Measurements from ENCODE around the gene BCAR3.

The BCAR3 gene

DNA sequence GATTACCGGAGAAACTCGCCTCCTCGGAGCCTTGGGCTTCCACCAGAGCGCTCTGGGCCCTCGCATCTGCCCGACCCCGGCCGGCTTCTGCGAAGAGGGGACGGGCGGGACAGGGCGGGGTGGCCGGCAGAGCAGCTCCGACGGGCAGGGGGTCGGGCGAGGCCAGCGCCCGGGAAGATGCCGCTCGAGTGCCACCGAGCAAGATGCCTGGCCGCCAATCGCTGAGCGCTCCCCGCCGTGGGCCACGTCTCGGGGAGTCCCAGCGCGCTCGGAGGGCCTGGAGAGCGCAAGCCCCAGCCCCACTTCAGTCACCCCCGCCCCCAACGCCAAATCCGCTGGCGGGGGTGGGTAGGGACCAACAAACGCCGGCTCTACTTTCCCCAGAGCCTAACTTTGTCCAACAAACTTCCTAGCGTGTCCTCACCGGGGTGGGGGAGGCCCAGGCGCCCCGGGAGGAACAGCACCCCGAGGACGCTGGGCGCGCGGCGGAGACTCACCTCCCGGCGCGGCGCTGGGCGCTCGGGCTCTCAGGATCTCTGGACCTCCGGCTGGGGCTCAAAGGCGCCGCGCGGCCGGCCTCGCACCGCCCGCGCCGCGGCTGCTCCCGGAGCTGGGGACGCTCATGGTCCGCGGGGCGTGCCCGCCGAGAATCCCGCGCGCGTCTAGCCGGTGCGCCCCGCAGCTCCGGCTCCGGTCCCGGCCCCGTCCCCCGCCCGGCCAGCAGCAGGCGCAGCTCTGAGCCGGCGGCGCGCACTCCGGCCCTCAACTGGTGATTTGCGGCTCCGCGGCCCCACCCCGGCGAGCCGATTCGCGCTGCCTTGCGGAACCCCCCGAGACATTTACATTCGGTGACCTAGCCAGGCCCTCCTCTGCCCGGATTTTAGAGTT, at the start of gene BCAR3:
Gene BCAR3, minus strand, starts transcription at position 737 of the 888 bp plus-strand sequence. CDS start 6,907 bp downstream, outside the sequence.
- DNase-seq, result no peak

DNA sequence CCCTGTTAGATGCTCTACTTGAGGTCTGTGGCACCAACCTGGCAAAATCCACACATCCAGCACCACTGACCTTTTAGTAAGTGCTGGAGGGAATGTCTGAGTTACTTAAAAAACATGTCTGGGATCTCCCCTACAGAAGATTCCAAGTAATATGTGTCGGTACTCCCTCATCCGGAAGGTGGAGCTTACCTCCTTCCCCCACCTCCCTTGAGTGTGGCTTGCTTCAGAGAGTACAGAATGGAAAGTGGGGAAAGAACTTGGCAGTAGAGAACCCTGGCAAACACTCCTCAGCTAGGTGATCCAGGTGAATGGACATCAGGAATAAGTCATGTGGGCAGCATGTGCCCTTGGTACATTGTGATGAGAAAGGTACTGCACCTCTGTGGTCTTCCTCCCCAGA, 49.0 kb upstream of the BCAR3 start:
- DNase-seq, result no peak

DNA sequence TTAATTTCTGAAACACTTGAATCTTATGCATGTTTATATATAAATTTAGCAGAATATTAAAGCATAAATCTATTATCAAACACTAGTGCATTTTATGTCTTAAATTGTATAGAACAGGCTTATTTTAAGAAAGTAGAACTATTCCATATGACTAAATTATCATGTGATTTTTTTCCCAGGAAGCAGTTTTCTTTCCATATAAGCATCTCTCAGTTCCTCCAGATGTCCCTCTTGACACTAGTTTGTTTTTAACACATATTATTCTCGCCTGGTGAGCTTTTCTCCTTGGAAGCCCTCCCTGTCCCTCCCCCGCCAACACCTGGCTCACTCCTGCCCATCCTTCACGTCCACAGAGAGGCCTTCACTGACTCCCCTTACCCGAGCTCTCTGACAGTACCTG, 48.3 kb upstream of the BCAR3 start:
- no peak for DNase-seq

DNA sequence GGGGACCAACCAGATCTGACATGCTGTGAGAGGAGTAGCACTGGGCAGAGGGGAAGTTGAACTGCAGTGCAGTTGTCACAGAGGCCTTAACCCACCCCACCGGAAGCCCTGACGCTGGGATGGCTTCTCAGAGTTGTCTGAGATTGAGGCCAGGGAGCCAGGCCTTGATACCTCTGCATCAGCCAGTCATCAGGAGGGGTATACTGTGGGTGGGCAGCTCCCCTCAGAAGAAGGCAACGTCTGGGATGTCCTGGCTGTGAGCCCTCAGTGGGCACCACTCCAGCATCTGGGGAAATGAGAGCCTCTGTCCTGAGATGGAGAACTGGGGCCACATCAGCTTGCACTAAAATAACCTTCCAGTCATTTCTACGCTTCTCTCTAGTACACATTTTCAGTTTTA, 47.9 kb upstream of the BCAR3 start:
- DNase-seq, result no peak

DNA sequence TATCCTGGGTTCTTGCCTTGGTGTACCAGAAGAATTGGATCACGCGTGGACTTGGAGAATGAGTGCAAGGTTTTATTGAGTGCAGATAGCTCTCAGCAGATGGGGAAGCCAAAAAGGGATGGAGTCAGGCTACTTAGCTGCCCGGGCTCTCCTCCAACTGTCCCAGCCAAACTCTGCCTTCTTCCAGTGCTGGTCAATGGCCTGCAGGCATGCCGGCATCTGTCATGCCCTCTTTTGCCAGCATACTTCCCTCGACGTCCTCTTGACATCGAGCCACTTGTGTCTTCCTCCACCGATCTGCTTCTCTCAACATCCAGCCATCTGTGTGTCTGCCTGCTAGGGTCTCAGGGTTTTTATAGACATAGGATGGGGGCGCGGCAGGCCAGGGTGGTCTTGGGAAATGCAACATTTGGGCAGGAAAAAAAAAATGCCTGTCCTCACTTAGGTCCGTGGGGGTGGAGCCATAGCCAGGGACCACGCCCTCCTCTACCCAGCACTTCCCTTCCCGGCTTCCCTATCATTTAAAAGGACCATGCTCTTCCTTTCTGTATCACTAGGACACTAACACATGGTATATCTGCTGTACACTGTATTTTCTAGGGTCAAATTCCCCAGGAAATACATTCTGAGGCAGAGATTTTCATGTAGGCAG, 47.0 kb upstream of the BCAR3 start:
- DNase-seq, result no peak

DNA sequence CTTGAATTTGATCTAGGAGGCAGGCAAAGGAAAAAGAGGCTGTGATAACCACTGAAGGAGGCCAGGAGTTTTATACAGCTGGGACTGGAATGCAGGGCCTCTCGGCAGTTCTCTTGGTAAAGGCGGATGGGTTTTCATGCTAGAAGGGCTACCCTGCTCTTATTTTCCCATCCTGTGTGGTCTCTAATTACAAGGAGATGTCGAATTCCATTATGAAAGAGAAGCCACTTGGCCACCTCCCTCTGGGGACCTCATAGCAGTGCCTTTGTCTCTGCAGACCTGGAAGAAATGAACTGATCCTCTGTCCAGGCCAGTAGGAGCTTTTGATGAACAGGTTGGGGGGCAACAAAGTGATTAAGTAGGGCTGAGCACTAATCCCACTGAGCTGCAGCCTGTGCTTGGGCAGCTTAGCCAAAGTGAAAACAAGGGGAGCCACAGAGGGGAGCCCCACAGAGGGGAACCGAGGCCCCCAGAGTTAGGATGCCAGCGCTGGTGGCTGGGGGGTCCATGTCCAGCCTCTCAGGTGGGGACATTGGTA, 42.2 kb upstream of the BCAR3 start:
- DNase-seq, result no peak

DNA sequence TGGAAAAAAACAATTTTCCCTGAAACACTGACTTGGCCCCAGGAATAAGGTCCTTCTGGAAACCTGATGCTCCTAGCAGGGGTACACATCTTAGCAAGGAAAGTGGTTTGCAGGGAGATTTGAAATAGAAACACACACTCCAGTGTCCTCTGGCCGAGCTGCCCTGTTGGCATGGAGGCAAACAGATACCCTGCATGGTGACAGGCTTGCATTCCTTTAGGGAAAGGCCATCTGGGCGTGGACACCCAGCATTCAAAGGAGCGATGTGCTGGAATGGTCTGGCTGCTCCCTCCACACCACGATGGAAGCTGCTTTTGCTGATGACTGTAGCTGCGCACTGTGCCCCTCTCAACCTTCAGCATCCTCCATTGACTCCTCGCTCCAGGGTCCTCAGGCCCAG, 41.5 kb upstream of the BCAR3 start:
- no peak for DNase-seq

DNA sequence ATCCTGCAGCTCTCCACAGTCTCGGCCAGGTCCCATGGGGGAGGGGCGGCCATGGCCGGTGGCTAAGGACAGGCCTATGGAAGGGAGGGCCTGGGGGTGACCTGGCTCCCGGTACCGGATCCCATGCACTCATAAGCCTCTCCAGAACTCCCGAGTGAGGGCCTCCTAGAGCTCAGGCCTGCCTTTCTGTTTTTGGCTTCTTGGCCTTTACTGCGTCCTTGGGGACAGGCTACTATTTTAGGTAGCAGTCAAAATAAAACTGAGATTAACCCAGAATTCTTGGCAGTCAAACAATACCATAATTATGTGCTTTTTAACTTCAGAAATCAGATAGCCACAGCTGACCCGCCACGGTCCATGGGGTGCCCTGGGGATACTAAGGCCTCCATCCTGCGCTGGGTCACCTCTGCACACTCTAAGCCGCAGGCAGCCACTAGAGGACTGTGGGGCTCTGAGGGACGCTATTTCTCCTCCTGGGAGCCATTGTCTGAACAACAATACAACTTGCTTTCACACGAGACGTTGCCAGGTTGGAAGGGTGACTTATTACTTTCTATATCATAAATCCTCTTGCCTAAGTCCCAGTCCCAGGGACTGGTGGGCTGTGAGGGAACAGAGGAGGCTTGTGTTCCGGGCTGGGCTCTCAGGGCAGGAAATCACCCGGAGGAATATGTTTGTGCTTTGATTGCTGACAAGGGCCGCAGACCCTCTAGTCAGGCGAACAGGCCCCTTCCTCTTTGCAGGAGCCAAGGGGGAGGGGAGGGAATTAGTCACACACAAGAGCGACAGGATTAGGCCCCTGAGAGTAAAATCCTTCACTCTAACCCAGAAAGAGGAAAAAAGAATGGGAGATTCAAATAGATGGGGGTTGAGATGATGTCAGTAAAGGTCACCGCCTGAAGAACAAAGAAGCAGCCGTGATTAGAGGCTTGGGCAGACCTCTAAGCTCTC, 40.7 kb upstream of the BCAR3 start:
- DNase-seq, result no peak

DNA sequence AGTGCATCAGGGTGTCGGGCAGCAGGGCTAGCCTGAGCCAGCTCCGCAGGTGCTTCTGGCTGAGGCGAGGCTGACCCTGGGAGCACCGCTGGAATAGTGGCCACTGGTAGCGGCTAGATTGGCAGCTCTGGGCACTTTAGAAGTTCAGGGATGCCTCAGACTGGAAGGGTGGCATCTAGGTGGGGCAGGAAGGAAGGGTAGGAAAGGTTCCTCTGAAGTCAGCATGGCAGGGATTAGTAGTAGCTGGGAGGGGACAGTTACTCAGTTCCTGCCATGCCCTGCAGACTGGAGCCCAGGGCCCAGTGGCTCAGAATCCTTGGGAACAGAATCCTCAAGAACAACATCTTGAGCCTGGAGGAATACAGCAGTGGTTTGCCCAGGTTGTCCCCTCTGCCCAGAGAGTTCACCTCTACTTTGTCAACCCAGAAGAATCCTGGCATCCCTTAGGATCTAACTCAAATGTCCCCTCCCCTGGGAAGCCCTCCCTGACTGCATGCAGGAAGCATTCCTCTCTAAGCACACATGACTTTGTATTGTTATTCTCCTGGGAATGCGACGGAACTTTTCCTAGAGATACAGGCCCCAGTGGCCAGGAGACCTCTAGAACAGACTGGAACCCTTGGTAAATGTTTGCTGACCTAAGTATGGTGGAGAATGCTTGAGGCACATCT, 39.5 kb upstream of the BCAR3 start:
- no peak for DNase-seq

DNA sequence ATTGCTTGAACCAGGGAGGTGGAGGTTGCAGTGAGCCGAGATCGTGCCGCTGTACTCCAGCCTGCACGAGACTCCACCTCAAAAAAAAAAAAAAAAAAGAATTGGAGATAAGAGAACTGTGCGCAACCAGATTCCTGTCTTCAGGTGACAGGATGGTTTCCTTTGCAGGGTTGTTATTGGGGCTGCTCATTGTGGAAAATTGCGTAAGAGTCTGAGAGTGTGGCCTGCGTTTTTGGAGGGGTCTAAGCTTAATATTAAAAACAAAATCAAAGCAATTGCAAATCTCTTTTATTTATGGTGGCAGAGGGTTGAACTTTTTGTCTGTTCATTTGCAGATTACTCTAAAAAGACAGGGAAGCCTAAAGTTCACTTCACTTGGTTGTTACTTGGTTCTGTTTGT, 36.0 kb upstream of the BCAR3 start:
- DNase-seq, result no peak

DNA sequence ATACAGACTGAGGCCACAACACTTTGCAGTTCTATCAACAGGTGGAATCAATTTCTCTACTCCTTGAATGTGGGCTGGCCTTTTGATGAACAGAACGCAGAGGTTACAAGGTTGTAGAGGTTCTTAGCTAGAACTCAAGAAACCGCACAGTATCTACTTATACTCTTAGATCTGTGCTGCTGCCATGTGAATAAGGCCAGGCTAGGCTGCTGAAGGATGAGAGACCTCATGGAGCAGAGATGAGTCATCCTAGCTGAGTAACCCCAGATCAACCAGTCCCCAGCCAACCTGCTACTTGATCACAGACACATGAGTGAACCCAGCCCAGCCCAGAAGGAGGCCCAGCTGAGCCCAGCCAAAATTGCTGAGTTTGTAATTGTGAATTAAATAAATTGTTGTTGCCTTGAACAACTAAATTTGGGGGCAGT, 35.3 kb upstream of the BCAR3 start:
- DNase-seq, result no peak

DNA sequence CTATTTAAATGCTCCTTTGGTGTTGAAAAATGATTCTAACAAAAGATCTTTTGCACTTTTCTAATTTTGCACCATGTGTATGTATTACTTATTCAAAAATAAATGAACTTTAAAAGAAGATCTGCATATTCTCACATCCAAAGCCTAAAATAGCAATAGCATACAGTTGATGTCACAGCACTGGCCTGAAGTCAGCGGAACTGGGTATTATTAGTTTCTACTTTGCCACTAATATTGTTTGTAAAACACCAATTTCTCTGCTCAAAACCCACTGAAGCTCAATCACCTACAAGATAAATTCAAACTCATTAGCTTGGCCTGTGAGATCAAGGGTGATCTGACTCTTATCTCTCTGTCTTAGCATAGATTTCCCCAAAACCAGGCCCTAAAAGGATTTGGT, 34.5 kb upstream of the BCAR3 start:
- DNase-seq, result no peak

DNA sequence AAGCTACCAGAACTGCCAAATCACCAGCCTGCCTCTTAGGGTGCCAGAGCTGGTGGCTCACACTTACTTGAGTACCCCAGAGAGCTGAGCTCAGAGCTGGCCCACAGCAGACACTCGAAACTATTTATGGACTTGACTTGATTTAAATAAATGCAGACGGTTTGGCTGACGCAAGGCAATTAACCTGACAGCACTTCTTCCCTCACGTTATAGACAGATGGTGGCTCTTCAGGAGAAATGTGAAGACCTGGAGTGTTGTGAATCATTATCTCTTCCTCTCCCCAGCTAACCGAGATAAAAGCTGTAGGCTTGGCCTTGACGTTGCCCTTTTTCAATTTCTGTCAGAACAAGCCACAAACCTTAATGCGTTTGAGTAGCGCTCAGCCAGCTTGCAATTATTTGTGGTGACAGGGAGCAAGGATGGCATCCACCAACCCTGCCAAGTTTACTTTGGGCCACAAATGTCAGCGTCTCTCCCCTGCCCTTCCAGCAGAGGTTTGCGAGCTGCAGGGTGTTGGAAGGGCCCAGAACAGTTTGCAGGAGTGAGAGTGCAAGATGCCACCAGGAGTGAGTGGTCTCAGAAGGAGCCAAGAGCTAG, 34.0 kb upstream of the BCAR3 start:
- DNase-seq, result no peak

DNA sequence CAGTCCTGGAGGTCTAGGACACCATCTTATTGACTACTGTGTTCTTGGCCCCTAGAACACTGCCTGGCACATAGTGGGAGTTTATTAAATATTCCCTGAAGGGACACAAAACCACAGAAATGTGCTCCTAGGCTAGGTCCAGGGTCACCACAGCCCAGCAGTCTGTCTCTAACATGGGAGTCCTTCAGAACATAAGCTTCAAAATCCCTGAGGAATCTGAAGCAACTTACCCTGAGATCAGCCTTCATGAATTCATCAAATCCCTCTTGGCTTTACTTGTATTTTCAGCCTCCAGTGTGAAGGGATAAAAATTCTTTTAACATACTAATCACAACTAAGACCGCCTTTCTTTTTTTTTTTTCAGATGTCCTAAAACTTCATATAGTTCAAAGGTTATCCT, 32.7 kb upstream of the BCAR3 start:
- no peak for DNase-seq

DNA sequence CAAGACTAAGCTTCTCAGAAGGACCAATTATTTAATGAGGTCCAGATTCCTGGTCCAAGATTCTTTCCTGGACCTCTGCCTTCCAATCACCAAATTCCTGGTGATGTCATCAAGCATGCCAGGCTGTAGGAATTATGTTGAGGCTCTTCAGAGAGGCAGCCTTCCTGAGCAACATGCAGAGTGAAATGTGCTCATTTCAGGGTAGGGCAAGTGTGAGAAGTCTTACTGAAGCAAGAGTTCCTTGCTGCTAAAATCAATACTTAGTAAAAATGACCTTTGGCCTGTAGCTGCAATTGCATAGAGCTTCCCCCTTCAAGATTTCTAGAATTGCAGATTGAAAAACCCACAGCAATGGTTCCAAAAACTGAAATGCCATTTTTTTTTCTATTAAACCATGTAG, 31.7 kb upstream of the BCAR3 start:
- no peak for DNase-seq

DNA sequence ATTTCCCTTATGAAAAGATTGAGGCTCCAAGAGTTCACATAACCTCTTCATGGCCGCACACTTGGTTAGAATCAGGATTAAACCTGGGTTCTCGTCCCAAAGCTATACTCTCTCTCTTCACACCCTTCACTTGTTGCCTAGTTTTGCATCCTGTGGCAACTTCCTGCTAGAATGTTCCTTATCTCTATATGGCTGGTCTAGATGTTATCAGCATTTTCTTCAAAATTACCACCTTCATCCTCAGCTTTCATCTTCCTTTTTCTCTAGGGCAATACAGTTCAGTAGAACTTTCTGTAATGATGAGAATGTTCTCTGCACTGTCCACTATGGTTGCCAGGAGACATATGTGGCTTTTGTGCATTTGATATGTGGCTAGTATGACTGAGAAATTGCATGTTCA, 31.1 kb upstream of the BCAR3 start:
- no peak for DNase-seq

DNA sequence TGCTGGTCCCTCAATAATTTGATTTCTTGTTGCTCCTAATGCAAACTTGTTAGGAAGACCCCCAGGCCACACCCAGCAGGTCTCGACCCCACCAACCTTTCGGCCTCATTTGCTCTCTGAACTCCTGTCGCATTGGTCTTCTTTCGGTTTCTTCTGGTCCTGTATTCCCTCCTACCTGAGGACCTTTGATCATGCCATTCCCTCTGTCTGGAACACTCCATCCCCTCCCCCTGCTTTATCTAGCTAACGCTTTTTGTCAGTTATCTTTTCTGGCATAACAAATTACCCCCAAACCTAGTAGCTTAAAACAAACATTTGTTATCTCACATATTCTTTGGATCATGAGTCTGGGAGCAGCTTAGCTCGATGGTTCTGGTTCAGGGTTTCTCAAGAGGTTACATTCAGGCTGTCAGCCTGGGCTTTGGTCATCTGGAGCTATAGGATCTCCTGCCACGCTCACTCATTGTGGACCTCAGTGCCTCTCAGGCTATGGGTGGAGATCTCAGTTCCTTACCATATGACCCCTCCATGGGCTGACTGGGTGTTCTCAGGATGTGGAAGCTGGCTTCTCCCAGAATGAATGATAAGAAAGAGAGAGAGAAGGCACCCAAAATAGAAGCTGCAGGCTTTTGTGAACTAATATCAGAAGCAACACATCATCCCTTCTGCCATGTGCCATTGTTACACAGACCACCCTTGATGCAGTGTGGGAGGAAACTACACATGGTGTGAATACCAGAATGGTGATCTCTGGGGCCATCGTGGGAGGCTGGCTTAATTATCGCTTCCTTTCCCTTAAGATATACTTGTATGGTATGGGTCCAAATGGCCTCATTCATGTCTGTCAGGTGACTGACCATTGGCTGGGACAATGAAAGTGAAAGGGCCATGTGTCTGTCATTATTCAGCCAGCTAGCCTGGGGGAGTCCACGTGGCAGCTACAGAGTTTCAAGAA, 29.1 kb upstream of the BCAR3 start:
- DNase-seq, result no peak

DNA sequence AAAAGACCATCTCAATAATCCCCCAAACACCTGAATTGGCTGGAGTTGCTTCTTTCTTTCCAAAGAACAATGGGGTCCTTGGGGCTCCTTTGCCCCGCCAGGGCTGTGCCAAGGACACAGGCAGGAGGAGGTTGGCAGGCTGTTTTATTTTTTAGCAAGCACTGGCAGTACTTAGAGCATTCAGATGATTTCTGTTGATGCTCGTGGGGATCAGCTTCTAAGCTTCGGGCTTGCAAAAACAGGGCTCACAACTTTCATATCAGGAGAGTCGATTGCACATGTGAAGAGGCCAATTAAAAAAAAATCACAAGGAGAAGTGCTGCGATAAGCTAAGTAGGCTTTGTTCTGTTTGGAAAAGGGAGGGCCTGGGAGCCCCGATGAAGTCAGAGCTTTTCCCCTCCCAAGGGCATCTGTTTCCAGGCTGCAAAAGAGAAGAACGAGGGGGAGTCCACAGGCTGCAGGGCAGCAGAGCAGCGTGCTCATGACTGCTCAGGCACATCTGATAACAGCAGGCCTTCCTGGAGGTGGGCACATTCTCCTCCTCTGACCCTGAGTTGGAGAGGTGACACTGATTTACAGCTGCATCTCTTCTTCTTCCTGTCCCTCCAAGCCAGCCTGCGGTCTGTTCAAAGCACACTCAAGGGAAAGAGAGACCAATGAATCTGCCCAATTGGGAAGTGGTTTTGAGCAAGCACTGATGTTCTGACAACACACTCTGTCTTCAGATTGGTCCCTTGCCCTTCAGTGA, 27.3 kb upstream of the BCAR3 start:
- DNase-seq, result peak; percentile 8

DNA sequence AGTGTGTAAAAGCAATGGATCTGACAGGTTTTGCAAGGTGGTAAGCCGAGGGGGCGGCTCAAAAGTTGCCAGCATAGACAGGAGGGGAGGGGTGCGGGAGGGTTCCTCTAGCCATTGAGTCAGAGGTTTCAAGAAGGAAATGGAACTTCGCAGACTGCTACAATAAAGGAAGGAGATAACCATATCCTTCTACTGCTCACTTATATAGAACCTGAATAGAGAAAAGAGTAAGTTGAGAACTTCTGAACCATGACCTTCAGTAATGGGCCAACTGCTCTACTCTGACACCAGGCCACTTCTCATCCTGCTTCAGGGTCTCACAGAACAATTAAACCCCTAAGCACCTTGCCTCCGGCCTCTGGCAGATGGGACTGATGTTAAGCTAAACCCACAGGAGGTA, 26.3 kb upstream of the BCAR3 start:
- no peak for DNase-seq

DNA sequence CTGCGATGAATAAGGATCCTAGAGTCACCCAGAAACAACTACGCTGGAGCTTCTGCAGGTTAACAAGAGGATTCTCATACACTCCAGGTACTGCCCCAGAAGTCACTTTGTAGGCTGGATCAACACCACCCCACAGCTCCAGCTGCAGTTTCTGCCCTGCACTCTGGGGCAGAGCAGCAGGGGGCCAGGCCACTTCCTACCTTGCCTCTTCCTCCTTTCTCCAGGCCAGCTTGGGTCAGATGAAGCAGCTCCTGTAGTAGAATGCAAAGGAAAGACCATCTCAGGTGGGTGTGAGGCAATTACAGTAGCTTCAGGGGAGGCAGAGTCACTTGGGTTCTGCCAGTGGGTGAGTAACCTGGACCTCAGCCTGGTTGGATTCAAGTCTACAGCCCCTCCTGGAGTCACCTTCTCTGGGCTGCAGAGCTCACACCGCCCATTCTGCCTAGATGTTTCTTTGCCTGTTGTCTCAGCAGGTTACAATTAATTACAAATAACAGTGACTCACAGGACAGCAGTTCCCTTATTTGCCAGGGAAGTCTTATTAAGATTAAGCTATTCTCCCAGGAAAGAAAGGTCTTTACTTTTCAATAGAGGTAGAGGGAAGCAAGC, 24.4 kb upstream of the BCAR3 start:
- no peak for DNase-seq

All from CD4-positive, alpha-beta T cell treated with Interleukin-17A for 1 hour (primary cell).